HCT116 (cell line): ENCODE data around the gene MTMR12. TPM values are rescaled to one million over a fixed set of nuclear protein-coding genes. Genes with fewer than 3 reads are reported as not detected.
"Not testable (repeated sequence)": the region's sequence is repeated elsewhere in the genome, so short reads cannot be mapped to it uniquely, and the experiment has no call there.

Experiments used
- ATAC-seq: fragments of 200-7000 bp; cut with Tn5 transposase; 2 replicates; pipeline ENCODE4 v1.9.1; 2020; ENCODE audit warnings: mild to moderate bottlenecking, moderate library complexity
- BruUV-seq: library from RNA; stranded (reverse); fragments of 400-500 nt; replicated peaks from 2 replicates; lab custom pipeline; 2021; lab: Mats Ljungman, UMichigan
- CTCF ChIA-PET: fragments of 300-600 bp; sonication (Branson Sonifier 250); formaldehyde crosslinking; loops from one replicate; lab custom pipeline; 2021; ENCODE audit warnings: antibody characterized with exemption; lab: Charles Lee
- POLR2A ChIA-PET: fragments of 300-600, 350-600 bp; sonication (Branson Sonifier 250); formaldehyde crosslinking; loops from one replicate; lab custom pipeline; 2021; ENCODE audit warnings: antibody characterized with exemption; lab: Charles Lee
- RAD21 ChIA-PET, 2 experiments: fragments of 300-600 bp; sonication (Branson Sonifier 250); formaldehyde crosslinking; loops; one replicate each; lab custom pipeline; 2023; ENCODE audit warnings: low total read pairs in 2 of 2; ENCODE audit not compliant: uncharacterized antibody in 2 of 2, unreplicated experiment in 2 of 2, low non-redundant PET in 1 of 2; lab: Charles Lee
- DNase-seq: peaks from one replicate; pipeline ENCODE4 v3.0.0-alpha.2; 2010; ENCODE audit warnings: low read depth, low spot score
- H2AFZ ChIP-seq: fragments of 200-600 bp; shearing (Covaris generic), sonication (generic); 2 replicates; pipeline ENCODE4 v1.6.1; 2017; ENCODE audit warnings: low read depth, mixed run types, mixed read lengths, antibody characterized with exemption, low read length; ENCODE audit not compliant: poor library complexity, severe bottlenecking
- H3K27ac ChIP-seq: 2 replicates; pipeline ENCODE4 v1.5.1; 2012; ENCODE audit warnings: low read depth, low read length
- H3K27me3 ChIP-seq: fragments of 200-600 bp; sonication (generic); 2 replicates; pipeline ENCODE4 v1.6.1; 2016; ENCODE audit warnings: mixed run types, low read length, mixed read lengths; ENCODE audit not compliant: insufficient read depth
- H3K36me3 ChIP-seq, 2 experiments: fragments of 200-500 bp in 1 of 2; fragments of 200-600 bp in 1 of 2; sonication (Bioruptor generic) in 1 of 2; sonication (generic) in 1 of 2; 2 replicates each; pipeline versions ENCODE4 v1.5.1 to v1.6.1; 2014 to 2016; ENCODE audit warnings: low read length in 2 of 2, inconsistent platforms in 1 of 2, mixed read lengths in 1 of 2, mixed run types in 1 of 2; ENCODE audit not compliant: insufficient read depth in 2 of 2, control insufficient read depth in 1 of 2
- H3K4me1 ChIP-seq, 2 experiments: fragments of 200-600 bp in 1 of 2; sonication (generic) in 1 of 2; 2 replicates each; pipeline versions ENCODE4 v1.5.1 to v1.6.1; 2012 to 2017; ENCODE audit warnings: low read length in 2 of 2, inconsistent platforms in 1 of 2, mild to moderate bottlenecking in 1 of 2, mixed read lengths in 1 of 2, mixed run types in 1 of 2, moderate library complexity in 1 of 2; ENCODE audit not compliant: insufficient read depth in 2 of 2, control insufficient read depth in 1 of 2
- H3K4me2 ChIP-seq: fragments of 200-600 bp; sonication (generic); 2 replicates; pipeline ENCODE4 v1.6.1; 2017; ENCODE audit warnings: mixed run types, low read length, mixed read lengths
- H3K4me3 ChIP-seq, 2 experiments: fragments of 200-600 bp in 1 of 2; sonication (generic) in 1 of 2; replicated peaks in 1 of 2; 2 replicates each; pipeline ENCODE4 v1.5.1; 2011 to 2016; ENCODE audit warnings: low read length in 2 of 2, control low read depth in 1 of 2, low read depth in 1 of 2, mild to moderate bottlenecking in 1 of 2, mixed read lengths in 1 of 2, mixed run types in 1 of 2
- H3K79me2 ChIP-seq: fragments of 200-600 bp; sonication (generic); 2 replicates; pipeline ENCODE4 v1.6.1; 2017; ENCODE audit warnings: mild to moderate bottlenecking, mixed run types, low read length, moderate library complexity, mixed read lengths; ENCODE audit not compliant: insufficient read depth
- H3K9ac ChIP-seq: fragments of 200-600 bp; sonication (generic); 2 replicates; pipeline ENCODE4 v1.6.1; 2016; ENCODE audit warnings: low read length, mixed read lengths
- H3K9me2 ChIP-seq: fragments of 200-600 bp; sonication (generic), shearing (Covaris generic); 2 replicates; pipeline ENCODE4 v1.6.1; 2017; ENCODE audit warnings: mixed run types, mild to moderate bottlenecking, moderate library complexity; ENCODE audit not compliant: insufficient read depth
- H3K9me3 ChIP-seq, 2 experiments: fragments of 200-500 bp in 1 of 2; fragments of 200-600 bp in 1 of 2; sonication (Bioruptor generic) in 1 of 2; sonication (generic) in 1 of 2; 2 replicates each; pipeline ENCODE4 v1.6.1; 2014 to 2017; ENCODE audit warnings: low read length in 2 of 2, mixed read lengths in 2 of 2, inconsistent platforms in 1 of 2, low read depth in 1 of 2, mild to moderate bottlenecking in 1 of 2, mixed run types in 1 of 2, moderate library complexity in 1 of 2; ENCODE audit not compliant: control insufficient read depth in 1 of 2, insufficient read depth in 1 of 2
- H4K20me1 ChIP-seq: fragments of 200-600 bp; sonication (generic), shearing (Covaris generic); 2 replicates; pipeline ENCODE4 v1.6.1; 2017; ENCODE audit warnings: mixed run types, mild to moderate bottlenecking, moderate library complexity; ENCODE audit not compliant: insufficient read depth
- RAD21 ChIP-seq: IDR thresholded peaks from 2 replicates; pipeline ENCODE4 v1.6.1; 2012; ENCODE audit warnings: low read depth, mild to moderate bottlenecking
- REST ChIP-seq: IDR thresholded peaks from 2 replicates; pipeline ENCODE4 v1.6.1; 2012; ENCODE audit warnings: low read depth
- SRF ChIP-seq: IDR thresholded peaks from 2 replicates; pipeline ENCODE4 v1.6.1; 2012; ENCODE audit warnings: low read depth
- ZFX ChIP-seq: fragments of 450-650 bp; IDR thresholded peaks from 2 replicates; pipeline ENCODE4 v1.6.1; 2017
- intact Hi-C: fragments of 100-400 bp; cut with micrococcal nuclease; formaldehyde crosslinking; loops from 2 replicates; pipeline ENCODE4 v1.10.0; 2022
- total RNA-seq: library from RNA; stranded (reverse); gene quantifications from one replicate; pipeline ENCODE4 v1.2.1, GENCODE V29; 2021; ENCODE audit not compliant: unreplicated experiment

Gene MTMR12
- total RNA-seq, 1 experiment from 2014 or later = 27.3 TPM

- no peak for TF ChIP-seq REST
- TF ChIP-seq RAD21 = no peak
These were observed 1.9 kb upstream of the MTMR12 start (continued) for GRCh38 chr5:32314658-32315057.

- H3K9me3 ChIP-seq, H4K20me1 ChIP-seq, intact Hi-C loops, ATAC-seq, H2AFZ ChIP-seq, DNase-seq, H3K9ac ChIP-seq, H3K27me3 ChIP-seq, H3K9me2 ChIP-seq, H3K36me3 ChIP-seq, POLR2A ChIA-PET, BruUV-seq, H3K27ac ChIP-seq, RAD21 ChIA-PET: not testable (repeated sequence)
- H3K4me3 ChIP-seq = peak overlapping the region; percentile 53 to 84; a peak in 3 of 4 replicates
- H3K4me1 ChIP-seq = peaks cover 6 to 13% of the 10 kb centered on the region in 2 experiments; a peak in 2 of 4 replicates
- H3K79me2 ChIP-seq = peaks cover 28% of the 10 kb centered on the region
- CTCF ChIA-PET = interaction anchor here (1.4 kb wide), 1 partner anchor 15 kb away, joined by 4 read pairs; no protein-coding TSS in a partner anchor
- H3K4me2 ChIP-seq = peak overlapping the region; percentile 75
These were observed 1.4 kb upstream of the MTMR12 start for GRCh38 chr5:32314152-32314488.

GRCh38 chr5:32312197-32312594 lies 543 bp downstream of the MTMR12 start:
- H2AFZ ChIP-seq = no peak overlapping the region
- H4K20me1 ChIP-seq = no peaks in the 10 kb centered on the region
- peak overlapping the region; percentile 83 for H3K9ac ChIP-seq
- ChIA-PET POLR2A (no interaction called here), RAD21 (no interaction called here), CTCF (no interaction called here)
- H3K9me2 ChIP-seq = no peaks in the 10 kb centered on the region
- peaks cover 37% of the 10 kb centered on the region for H3K79me2 ChIP-seq
- 0 out of 2 replicates have a peak, but pooled peaks have one; percentile 95 for TF ChIP-seq ZFX
- no peak for TF ChIP-seq SRF
- intact Hi-C loops = no loop called here
- H3K4me3 ChIP-seq = peak overlapping the region; percentile 81 to 84
- ATAC-seq (peak; percentile 17), DNase-seq (no peak)
- H3K4me2 ChIP-seq = peak overlapping the region; percentile 93
- peak overlapping the region; percentile 87 for H3K27ac ChIP-seq
- no peaks in the 10 kb centered on the region for H3K36me3 ChIP-seq
- no peaks in the 10 kb centered on the region for H3K27me3 ChIP-seq
- H3K9me3 ChIP-seq = no peaks in the 10 kb centered on the region
- no TSS peak for BruUV-seq
- H3K4me1 ChIP-seq = peaks cover 6 to 13% of the 10 kb centered on the region in 2 experiments; a peak in 2 of 4 replicates
